OCI-LY1 (cell line): ENCODE results near the gene CREB3L2.

ENCODE experiments used
- H2AFZ ChIP-seq: fragments of 200-600 bp; sonication (generic), shearing (Covaris generic); 2 replicates; pipeline ENCODE4 v1.6.0; 2014; ENCODE audit warnings: antibody characterized with exemption, mild to moderate bottlenecking, low read length
- H3F3A ChIP-seq: fragments of 200-600 bp; sonication (generic), shearing (Covaris generic); 2 replicates; pipeline ENCODE4 v1.6.0; 2014; ENCODE audit warnings: mild to moderate bottlenecking, antibody characterized with exemption, low read length, moderate library complexity; ENCODE audit not compliant: insufficient read depth
- H3K27ac ChIP-seq: fragments of 200-600 bp; sonication (generic); 2 replicates; pipeline ENCODE4 v1.5.1; 2014; ENCODE audit warnings: low read length, mixed run types, mild to moderate bottlenecking, low read depth; ENCODE audit not compliant: poor library complexity, severe bottlenecking
- H3K27me3 ChIP-seq: fragments of 200-600 bp; sonication (generic); 2 replicates; pipeline ENCODE4 v1.6.0; 2014; ENCODE audit warnings: antibody characterized with exemption, mild to moderate bottlenecking, low read length, moderate library complexity; ENCODE audit not compliant: insufficient read depth
- H3K36me3 ChIP-seq: fragments of 200-600 bp; sonication (generic); 2 replicates; pipeline ENCODE4 v1.6.1; 2014; ENCODE audit warnings: mild to moderate bottlenecking, antibody characterized with exemption, low read length, moderate library complexity, mixed read lengths; ENCODE audit not compliant: insufficient read depth
- H3K4me1 ChIP-seq: fragments of 200-600 bp; sonication (generic); 2 replicates; pipeline ENCODE4 v1.5.1; 2014; ENCODE audit warnings: mild to moderate bottlenecking, low read length, moderate library complexity; ENCODE audit not compliant: insufficient read depth, severe bottlenecking
- H3K4me2 ChIP-seq: fragments of 200-600 bp; sonication (generic), shearing (Covaris generic); 2 replicates; pipeline ENCODE4 v1.6.1; 2014; ENCODE audit warnings: low read length
- H3K4me3 ChIP-seq: fragments of 200-600 bp; sonication (generic); 2 replicates; pipeline ENCODE4 v1.5.1; 2014; ENCODE audit warnings: low read length, low read depth, mild to moderate bottlenecking, mixed read lengths; ENCODE audit not compliant: poor library complexity, severe bottlenecking
- H3K79me2 ChIP-seq: fragments of 200-600 bp; shearing (Covaris generic); 2 replicates; pipeline ENCODE4 v1.6.1; 2016; ENCODE audit warnings: mixed run types, low read length, mixed read lengths; ENCODE audit not compliant: insufficient read depth
- H3K9ac ChIP-seq: fragments of 200-600 bp; sonication (generic), shearing (Covaris generic); 2 replicates; pipeline ENCODE4 v1.6.1; 2014; ENCODE audit warnings: mild to moderate bottlenecking, low read length, mixed read lengths
- H3K9me2 ChIP-seq: fragments of 200-600 bp; sonication (generic), shearing (Covaris generic); 2 replicates; pipeline ENCODE4 v1.6.1; 2014; ENCODE audit warnings: low read depth, mild to moderate bottlenecking, low read length, mixed read lengths
- H3K9me3 ChIP-seq: fragments of 200-600 bp; shearing (Covaris generic); 2 replicates; pipeline ENCODE4 v1.6.1; 2014; ENCODE audit warnings: low read length, mixed read lengths
- H4K20me1 ChIP-seq: fragments of 200-600 bp; sonication (generic), shearing (Covaris generic); 2 replicates; pipeline ENCODE4 v1.6.0; 2016; ENCODE audit warnings: mild to moderate bottlenecking, low read length; ENCODE audit not compliant: insufficient read depth
- CTCF ChIP-seq: fragments of 200-600 bp; sonication (generic), shearing (Covaris generic); IDR thresholded peaks from 2 replicates; pipeline ENCODE4 v1.5.1; 2017; ENCODE audit warnings: mild to moderate bottlenecking, antibody characterized with exemption, low read length, moderate library complexity, mixed read lengths
- EZH2 ChIP-seq: fragments of 200-600 bp; sonication (generic), shearing (Covaris generic); IDR thresholded peaks from 2 replicates; pipeline ENCODE4 v1.8.0; 2017; ENCODE audit warnings: borderline replicate concordance, mixed run types, mild to moderate bottlenecking, antibody characterized with exemption, low read length, moderate library complexity, mixed read lengths

Gene CREB3L2

GRCh38 chr7:137998250-137998649 is 3.6 kb downstream of the CREB3L2 start:
- no peak overlapping the region for H3K4me2 ChIP-seq
- H3F3A ChIP-seq: no peaks in the 10 kb centered on the region
- no peaks in the 10 kb centered on the region for H3K36me3 ChIP-seq

GRCh38 chr7:137996871-137997270 is 5.0 kb downstream of the CREB3L2 start:
- Histone ChIP-seq H3K36me3 (no peaks in the 10 kb centered on the region), H3K27ac (no peak overlapping the region), H3F3A (no peaks in the 10 kb centered on the region), H2AFZ (no peak overlapping the region), H3K9me2 (no peaks in the 10 kb centered on the region), H3K4me2 (no peak overlapping the region), H3K9me3 (no peaks in the 10 kb centered on the region), H3K27me3 (no peaks in the 10 kb centered on the region), H4K20me1 (no peaks in the 10 kb centered on the region), H3K4me1 (no peaks in the 10 kb centered on the region), H3K4me3 (no peak overlapping the region), H3K9ac (no peak overlapping the region), H3K79me2 (no peaks in the 10 kb centered on the region)
- TF ChIP-seq EZH2 (no peak), CTCF (no peak)

More at GRCh38 chr7:137998250-137998649, 3.6 kb downstream of the CREB3L2 start:
- no peaks in the 10 kb centered on the region for H4K20me1 ChIP-seq
- H3K9me3 ChIP-seq: no peaks in the 10 kb centered on the region
- H3K4me3 ChIP-seq: no peak overlapping the region
- TF ChIP-seq CTCF: no peak
- no peak for TF ChIP-seq EZH2
- no peaks in the 10 kb centered on the region for H3K4me1 ChIP-seq
- no peaks in the 10 kb centered on the region for H3K27me3 ChIP-seq
- no peak overlapping the region for H3K27ac ChIP-seq
- H3K79me2 ChIP-seq: no peaks in the 10 kb centered on the region
- H3K9ac ChIP-seq: no peak overlapping the region
- H3K9me2 ChIP-seq: no peaks in the 10 kb centered on the region
- no peak overlapping the region for H2AFZ ChIP-seq

GRCh38 chr7:137996386-137996851 is 5.5 kb downstream of the CREB3L2 start:
- H2AFZ ChIP-seq: no peak overlapping the region
- no peaks in the 10 kb centered on the region for H3K9me3 ChIP-seq
- H3K4me3 ChIP-seq: no peak overlapping the region
- TF ChIP-seq CTCF: no peak
- TF ChIP-seq EZH2: no peak
- H4K20me1 ChIP-seq: no peaks in the 10 kb centered on the region
- H3F3A ChIP-seq: no peaks in the 10 kb centered on the region
- no peaks in the 10 kb centered on the region for H3K79me2 ChIP-seq
- H3K27ac ChIP-seq: no peak overlapping the region
- H3K4me1 ChIP-seq: no peaks in the 10 kb centered on the region
- no peak overlapping the region for H3K9ac ChIP-seq
- no peak overlapping the region for H3K4me2 ChIP-seq
- H3K27me3 ChIP-seq: no peaks in the 10 kb centered on the region
- no peaks in the 10 kb centered on the region for H3K9me2 ChIP-seq
- no peaks in the 10 kb centered on the region for H3K36me3 ChIP-seq
